ENCODE data around the gene FRMD4B.

DNA sequence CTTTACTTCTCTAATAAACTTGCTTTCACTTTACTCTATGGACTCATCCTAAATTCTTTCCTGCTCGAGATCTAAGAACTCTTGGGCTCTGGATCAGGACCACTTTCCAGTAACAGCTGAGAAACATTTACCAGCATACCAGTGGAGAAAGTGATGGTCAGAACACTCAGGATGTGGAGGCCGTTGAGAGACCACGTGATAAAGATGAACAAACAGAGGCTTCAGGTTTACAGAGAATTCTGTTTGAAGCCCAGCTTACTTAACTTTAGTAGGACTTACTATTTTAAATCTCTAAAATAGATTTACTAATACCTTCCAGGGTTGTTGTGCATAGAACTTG, 57.0 kb downstream of the FRMD4B start:
- TF ChIP-seq CTCF (IDR thresholded peaks at IDR 0.05; ENCODE audit: extremely low read depth in 1 of 2, insufficient read depth in 1 of 2, low read depth in 1 of 2, low read length in 2 of 2) (no peak), EZH2 (IDR thresholded peaks at IDR 0.05; ENCODE audit: borderline replicate concordance, low read depth, low read length, severe bottlenecking) (no peak), POLR2A (IDR thresholded peaks at IDR 0.05; ENCODE audit: low read depth, low read length) (no peak), MAX (IDR thresholded peaks at IDR 0.05; ENCODE audit: insufficient read depth, insufficient read length) (no peak), POLR2AphosphoS5 (IDR thresholded peaks at IDR 0.05; ENCODE audit: insufficient read depth, low read depth, low read length) (no peak), FOS (IDR thresholded peaks at IDR 0.05; ENCODE audit: borderline replicate concordance, insufficient read depth, low read length) (no peak), JUN (IDR thresholded peaks at IDR 0.05; ENCODE audit: borderline replicate concordance, insufficient read depth, insufficient read length, low read depth) (no peak), GATA2 (IDR thresholded peaks at IDR 0.05; ENCODE audit: insufficient read depth, insufficient read length, low read depth, low read length) (no peak)

Measured in endothelial cell of umbilical vein (primary cell).